COLO668 (cell line): Measurements from ENCODE around the gene PROSER1.
"Not testable (repeated sequence)": the region's sequence is repeated elsewhere in the genome, so short reads cannot be mapped to it uniquely, and the experiment has no call there.

ENCODE experiments used
- DNase-seq: peaks from one replicate; lab custom pipeline; 2025; ENCODE audit not compliant: unreplicated experiment; lab: John Stamatoyannopoulos, UW

Gene PROSER1

GRCh38 chr13:39037880-39038568 is at the start of gene PROSER1, which contains the start of gene NHLRC3:
PROSER1 (minus strand) TSS chr13:39038089; CDS start chr13:39037242, 847 bp downstream.
NHLRC3 (plus strand) TSS chr13:39038456; CDS start chr13:39038640, 184 bp downstream.
- peak; percentile 98 for DNase-seq

- DNase-seq: not testable (repeated sequence)
Observed at GRCh38 chr13:39086251-39086945, 48.5 kb upstream of the PROSER1 start.

- DNase-seq: no peak
Observed at GRCh38 chr13:39073983-39074382, 36.1 kb upstream of the PROSER1 start.

- no peak for DNase-seq
Observed at GRCh38 chr13:39072842-39073241, 35.0 kb upstream of the PROSER1 start.

GRCh38 chr13:39062004-39062403 is 24.1 kb upstream of the PROSER1 start:
- DNase-seq: no peak

GRCh38 chr13:39058040-39058439 is 20.2 kb upstream of the PROSER1 start:
- DNase-seq: no peak

GRCh38 chr13:39056018-39056417 is 18.1 kb upstream of the PROSER1 start:
- DNase-seq: no peak

GRCh38 chr13:39054112-39054511 is 16.2 kb upstream of the PROSER1 start:
- no peak for DNase-seq

GRCh38 chr13:39052944-39053343 is 15.1 kb upstream of the PROSER1 start:
- DNase-seq: no peak

GRCh38 chr13:39051157-39051556 is 13.3 kb upstream of the PROSER1 start:
- DNase-seq: no peak

GRCh38 chr13:39049274-39049673 is 11.4 kb upstream of the PROSER1 start:
- no peak for DNase-seq

- DNase-seq: no peak
Observed at GRCh38 chr13:39048806-39049205, 10.9 kb upstream of the PROSER1 start.

GRCh38 chr13:39047560-39047959 is 9.7 kb upstream of the PROSER1 start:
- DNase-seq: no peak

- no peak for DNase-seq
Observed at GRCh38 chr13:39044536-39044935, 6.6 kb upstream of the PROSER1 start.

- DNase-seq: no peak
Observed at GRCh38 chr13:39040206-39040605, 2.3 kb upstream of the PROSER1 start.

GRCh38 chr13:39039041-39039440 is 1.2 kb upstream of the PROSER1 start:
- no peak for DNase-seq

GRCh38 chr13:39038569-39039030 is 711 bp upstream of the PROSER1 start:
- DNase-seq: peak; percentile 79

- no peak for DNase-seq
Observed at GRCh38 chr13:39037410-39037879, 444 bp downstream of the PROSER1 start.

GRCh38 chr13:39036212-39036611 is 1.7 kb downstream of the PROSER1 start:
- DNase-seq: peak; percentile 39

GRCh38 chr13:39035799-39036198 is 2.1 kb downstream of the PROSER1 start:
- no peak for DNase-seq

- no peak for DNase-seq
Observed at GRCh38 chr13:39035204-39035603, 2.7 kb downstream of the PROSER1 start.

- no peak for DNase-seq
Observed at GRCh38 chr13:39034085-39034484, 3.8 kb downstream of the PROSER1 start.
